SU-DHL-6 (cell line): ENCODE results near the gene USF1.

Experiments used
- H2AFZ ChIP-seq: fragments of 200-600 bp; sonication (generic); 2 replicates; pipeline ENCODE4 v1.6.1; 2014; ENCODE audit warnings: low read depth, mild to moderate bottlenecking, moderate library complexity, mixed read lengths, antibody characterized with exemption, low read length; ENCODE audit not compliant: severe bottlenecking
- H3F3A ChIP-seq: fragments of 200-600 bp; shearing (Covaris generic); 2 replicates; pipeline ENCODE4 v1.6.0; 2016; ENCODE audit warnings: antibody characterized with exemption, mild to moderate bottlenecking; ENCODE audit not compliant: insufficient read depth
- H3K27ac ChIP-seq: fragments of 200-600 bp; sonication (generic); 2 replicates; pipeline ENCODE4 v1.5.1; 2016; ENCODE audit warnings: low read depth, mild to moderate bottlenecking, low read length, moderate library complexity, mixed read lengths
- H3K27me3 ChIP-seq: fragments of 200-600 bp; sonication (generic), shearing (Covaris generic); 2 replicates; pipeline ENCODE4 v1.6.0; 2014; ENCODE audit warnings: mild to moderate bottlenecking, low read length
- H3K36me3 ChIP-seq: fragments of 200-600 bp; sonication (generic); 2 replicates; pipeline ENCODE4 v1.6.1; 2014; ENCODE audit warnings: mild to moderate bottlenecking, low read length, mixed read lengths
- H3K4me2 ChIP-seq: fragments of 300-600, 200-600 bp; shearing (Covaris generic), sonication (generic); 2 replicates; pipeline ENCODE4 v1.6.0; 2014; ENCODE audit warnings: low read length, low read depth, mild to moderate bottlenecking; ENCODE audit not compliant: poor library complexity, severe bottlenecking
- H3K4me3 ChIP-seq: fragments of 200-600 bp; sonication (generic); 2 replicates; pipeline ENCODE4 v1.5.1; 2014; ENCODE audit warnings: antibody characterized with exemption, low read length, mild to moderate bottlenecking, mixed read lengths; ENCODE audit not compliant: insufficient read depth, poor library complexity, severe bottlenecking
- H3K79me2 ChIP-seq: fragments of 200-600 bp; sonication (generic); 2 replicates; pipeline ENCODE4 v1.6.1; 2014; ENCODE audit warnings: mild to moderate bottlenecking, low read length, moderate library complexity; ENCODE audit not compliant: insufficient read depth
- H3K9ac ChIP-seq: fragments of 200-600 bp; sonication (generic); 2 replicates; pipeline ENCODE4 v1.7.0; 2014; ENCODE audit warnings: mild to moderate bottlenecking, low read length
- H3K9me2 ChIP-seq: fragments of 200-600 bp; sonication (generic); replicated peaks from 2 replicates; pipeline ENCODE4 v1.6.1; 2014; ENCODE audit warnings: low read length; ENCODE audit not compliant: insufficient read depth
- H3K9me3 ChIP-seq: fragments of 200-600 bp; sonication (generic); 2 replicates; pipeline ENCODE4 v1.6.1; 2014; ENCODE audit warnings: low read length, mixed read lengths; ENCODE audit not compliant: insufficient read depth
- H4K20me1 ChIP-seq: fragments of 200-600 bp; sonication (generic); 2 replicates; pipeline ENCODE4 v1.6.1; 2014; ENCODE audit warnings: low read depth, mild to moderate bottlenecking, antibody characterized with exemption, low read length, moderate library complexity, mixed read lengths
- EZH2phosphoT487 ChIP-seq: fragments of 200-600 bp; sonication (generic), shearing (Covaris generic); conservative IDR thresholded peaks from 2 replicates; pipeline ENCODE4 v1.6.1; 2018; ENCODE audit warnings: mild to moderate bottlenecking, antibody characterized with exemption, low read length, moderate library complexity, mixed read lengths
- TF ChIP-seq, protein P1 (sequence below): fragments of 200-600 bp; sonication (generic); IDR thresholded peaks from one replicate; pipeline ENCODE4 v1.5.1; 2017; ENCODE audit warnings: antibody characterized with exemption, mild to moderate bottlenecking, low read length, moderate library complexity; ENCODE audit not compliant: insufficient read depth, poor library complexity, severe bottlenecking

USF1 gene

DNA sequence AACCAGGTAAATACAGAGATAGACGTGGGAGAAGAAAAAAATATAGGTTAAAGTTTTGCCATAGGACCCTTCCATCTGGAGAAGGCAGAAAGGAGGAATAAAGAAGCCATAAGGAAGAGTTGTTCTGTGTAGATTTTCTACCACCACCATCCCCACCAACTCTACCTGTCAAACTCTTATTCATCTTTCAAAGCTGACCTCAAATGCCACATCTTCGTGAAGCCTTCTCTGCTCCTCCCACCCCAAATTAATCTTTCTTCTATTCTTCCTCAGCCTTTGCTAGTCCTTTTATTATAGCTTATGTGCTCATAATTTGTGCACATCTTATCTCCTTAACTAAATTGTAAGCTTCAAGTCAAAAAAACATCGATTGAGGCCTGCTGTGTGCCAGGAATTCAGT lies 44.8 kb upstream of the USF1 start:
- no peaks in the 10 kb centered on the region for H3K9me2 ChIP-seq
- H3K4me3 ChIP-seq: no peak overlapping the region
- H3K9me3 ChIP-seq: no peaks in the 10 kb centered on the region
- no peak overlapping the region for H2AFZ ChIP-seq
- H3K4me2 ChIP-seq: no peak overlapping the region
- no peak overlapping the region for H3K9ac ChIP-seq
- no peaks in the 10 kb centered on the region for H3K36me3 ChIP-seq
- H3K79me2 ChIP-seq: no peaks in the 10 kb centered on the region
- no peaks in the 10 kb centered on the region for H3K27me3 ChIP-seq
- no peak for TF ChIP-seq EZH2phosphoT487
- TF ChIP-seq, protein P1, sequence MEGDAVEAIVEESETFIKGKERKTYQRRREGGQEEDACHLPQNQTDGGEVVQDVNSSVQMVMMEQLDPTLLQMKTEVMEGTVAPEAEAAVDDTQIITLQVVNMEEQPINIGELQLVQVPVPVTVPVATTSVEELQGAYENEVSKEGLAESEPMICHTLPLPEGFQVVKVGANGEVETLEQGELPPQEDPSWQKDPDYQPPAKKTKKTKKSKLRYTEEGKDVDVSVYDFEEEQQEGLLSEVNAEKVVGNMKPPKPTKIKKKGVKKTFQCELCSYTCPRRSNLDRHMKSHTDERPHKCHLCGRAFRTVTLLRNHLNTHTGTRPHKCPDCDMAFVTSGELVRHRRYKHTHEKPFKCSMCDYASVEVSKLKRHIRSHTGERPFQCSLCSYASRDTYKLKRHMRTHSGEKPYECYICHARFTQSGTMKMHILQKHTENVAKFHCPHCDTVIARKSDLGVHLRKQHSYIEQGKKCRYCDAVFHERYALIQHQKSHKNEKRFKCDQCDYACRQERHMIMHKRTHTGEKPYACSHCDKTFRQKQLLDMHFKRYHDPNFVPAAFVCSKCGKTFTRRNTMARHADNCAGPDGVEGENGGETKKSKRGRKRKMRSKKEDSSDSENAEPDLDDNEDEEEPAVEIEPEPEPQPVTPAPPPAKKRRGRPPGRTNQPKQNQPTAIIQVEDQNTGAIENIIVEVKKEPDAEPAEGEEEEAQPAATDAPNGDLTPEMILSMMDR: no peak
- H3K27ac ChIP-seq: no peak overlapping the region
- no peaks in the 10 kb centered on the region for H4K20me1 ChIP-seq
- no peaks in the 10 kb centered on the region for H3F3A ChIP-seq

DNA sequence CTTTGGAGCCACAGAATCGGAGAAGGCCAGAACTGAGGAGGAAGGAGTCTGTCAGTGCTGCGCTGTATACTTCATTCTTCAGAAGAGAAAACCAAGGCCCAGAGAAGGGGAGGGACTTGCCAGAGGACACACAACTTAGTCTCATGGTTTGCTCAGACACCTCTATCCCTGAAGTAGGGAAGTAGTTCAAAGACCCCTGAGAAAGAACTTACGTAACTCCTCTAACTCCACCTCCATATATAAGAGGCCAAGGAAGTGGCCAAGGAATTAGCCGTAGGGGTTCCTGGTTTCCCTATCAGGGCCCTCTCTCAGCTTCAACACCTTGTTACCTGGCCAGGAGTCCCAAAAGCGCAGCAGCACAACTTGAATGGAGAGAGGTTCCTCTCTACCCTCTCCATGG lies 44.2 kb upstream of the USF1 start:
- no peaks in the 10 kb centered on the region for H3K36me3 ChIP-seq
- H3K27me3 ChIP-seq: no peaks in the 10 kb centered on the region
- no peak for TF ChIP-seq EZH2phosphoT487
- TF ChIP-seq, protein P1: no peak
- H3K9me3 ChIP-seq: no peaks in the 10 kb centered on the region
- no peak overlapping the region for H3K4me2 ChIP-seq
- no peak overlapping the region for H3K9ac ChIP-seq
- H3K4me3 ChIP-seq: no peak overlapping the region
- no peak overlapping the region for H3K27ac ChIP-seq
- H2AFZ ChIP-seq: no peak overlapping the region
- no peaks in the 10 kb centered on the region for H4K20me1 ChIP-seq
- H3K9me2 ChIP-seq: no peaks in the 10 kb centered on the region
- H3F3A ChIP-seq: no peaks in the 10 kb centered on the region
- no peaks in the 10 kb centered on the region for H3K79me2 ChIP-seq

DNA sequence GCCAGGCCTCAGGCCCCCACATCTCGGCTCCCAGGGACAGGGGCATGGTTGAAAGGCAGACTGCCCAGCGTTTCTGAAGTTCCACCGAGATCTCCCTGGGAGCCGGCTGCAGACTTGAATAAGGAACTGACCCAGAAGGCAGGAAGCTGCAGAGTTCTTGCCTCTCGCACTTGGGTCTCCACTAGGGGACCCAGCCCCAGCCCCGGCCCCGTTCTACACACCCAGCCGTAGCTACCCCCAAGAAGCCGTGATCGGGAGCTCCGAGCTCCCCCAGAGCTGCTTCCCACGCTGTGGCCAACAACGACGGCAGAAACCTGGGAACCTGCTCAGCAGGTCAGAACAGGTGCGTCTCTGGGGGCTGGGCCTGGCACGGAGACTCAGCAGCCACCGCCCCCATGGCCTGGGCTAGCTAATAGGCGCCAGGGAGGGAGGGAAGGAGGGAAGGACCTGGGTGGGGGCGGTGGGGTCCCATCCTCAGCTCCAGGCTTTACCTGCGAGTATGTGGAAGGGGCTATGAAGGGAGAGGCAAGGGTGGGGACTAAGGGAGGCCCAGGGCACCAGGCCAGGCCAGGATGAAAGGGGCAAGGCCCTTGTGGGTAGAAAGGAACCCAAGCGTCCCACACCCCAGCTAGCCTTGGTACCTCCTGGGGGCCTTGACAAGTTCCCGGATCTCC lies 43.6 kb upstream of the USF1 start, which contains the start of gene NECTIN4:
NECTIN4 (minus strand) TSS at position 308 of the 674 bp plus-strand sequence; CDS start at position 46, 262 bp downstream.
- H3K36me3 ChIP-seq: no peaks in the 10 kb centered on the region
- H4K20me1 ChIP-seq: no peaks in the 10 kb centered on the region
- H3K4me3 ChIP-seq: no peak within 1 kb of the TSS
- no peaks in the 10 kb centered on the region for H3K9me2 ChIP-seq
- no peaks in the 10 kb centered on the region for H3K9me3 ChIP-seq
- no peak within 1 kb of the TSS for H3K27ac ChIP-seq
- TF ChIP-seq EZH2phosphoT487: no peak
- TF ChIP-seq, protein P1: no peak
- H3K27me3 ChIP-seq: no peaks in the 10 kb centered on the region
- H3K79me2 ChIP-seq: no peaks in the 10 kb centered on the region
- H3K4me2 ChIP-seq: no peak within 1 kb of the TSS
- no peak within 1 kb of the TSS for H2AFZ ChIP-seq
- H3K9ac ChIP-seq: no peak within 1 kb of the TSS
- no peaks in the 10 kb centered on the region for H3F3A ChIP-seq
